SH-SY5Y (cell line): Measurements from ENCODE around the gene CLPX.

Experiments
- GATA2 ChIP-seq: IDR thresholded peaks from 2 replicates; pipeline ENCODE4 v1.6.1; 2011; ENCODE audit warnings: mild to moderate bottlenecking, low read depth, low read length
- GATA3 ChIP-seq: IDR thresholded peaks from 2 replicates; pipeline ENCODE4 v1.6.1; 2011; ENCODE audit warnings: low read depth, mild to moderate bottlenecking, low read length, moderate library complexity

DNA sequence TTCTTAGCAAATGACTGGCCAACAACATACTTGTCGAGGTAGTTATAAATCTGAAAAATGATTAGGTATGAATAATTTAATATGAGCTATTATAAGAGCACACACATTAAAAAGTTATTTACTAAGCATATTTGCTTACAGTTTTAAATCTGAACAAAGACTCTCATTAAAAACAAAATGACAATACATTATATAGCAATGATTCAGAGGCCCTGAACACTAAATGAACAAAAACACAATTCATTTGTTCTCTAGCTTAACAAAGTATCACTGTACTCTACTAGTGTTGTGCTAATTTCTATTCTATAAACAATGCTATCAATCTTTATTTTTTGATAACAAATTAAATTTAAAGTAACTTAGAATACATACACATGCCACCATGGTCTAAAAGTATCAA is 21.0 kb downstream of the CLPX start:
- TF ChIP-seq GATA2 (no peak), GATA3 (no peak)
